Panc1 (cell line): Measurements from ENCODE around the gene OTOP3. TPM values are rescaled to one million over a fixed set of nuclear protein-coding genes. Genes with fewer than 3 reads are reported as not detected.

Experiments
- ATAC-seq: fragments of 200-7000 bp; cut with Tn5 transposase; 2 replicates; pipeline ENCODE4 v1.9.1; 2020; ENCODE audit warnings: mild to moderate bottlenecking, moderate library complexity
- BruUV-seq: library from RNA; stranded (reverse); fragments of 400-500 nt; replicated peaks from 2 replicates; lab custom pipeline; 2021; lab: Mats Ljungman, UMichigan
- CTCF ChIA-PET: fragments of 300-600 bp; sonication (Branson Sonifier 250); formaldehyde crosslinking; loops from one replicate; lab custom pipeline; 2022; ENCODE audit warnings: antibody characterized with exemption; lab: Charles Lee
- POLR2A ChIA-PET: fragments of 300-600 bp; sonication (Branson Sonifier 250); formaldehyde crosslinking; loops from one replicate; lab custom pipeline; 2022; ENCODE audit warnings: antibody characterized with exemption; lab: Charles Lee
- DNase-seq: peaks from one replicate; pipeline ENCODE4 v3.0.0-alpha.2; 2010; ENCODE audit warnings: low read depth, low spot score
- H3K27ac ChIP-seq: 2 replicates; pipeline ENCODE4 v1.5.1; 2011; ENCODE audit warnings: mild to moderate bottlenecking, low read length, inconsistent platforms
- H3K27me3 ChIP-seq: fragments of 200-500 bp; sonication (Bioruptor generic); 2 replicates; pipeline ENCODE4 v1.6.0; 2014; ENCODE audit warnings: low read length, inconsistent platforms; ENCODE audit not compliant: control insufficient read depth, insufficient read depth
- H3K36me3 ChIP-seq: fragments of 200-500 bp; sonication (Bioruptor generic); 2 replicates; pipeline ENCODE4 v1.5.1; 2014; ENCODE audit warnings: inconsistent platforms, mild to moderate bottlenecking, low read length, moderate library complexity; ENCODE audit not compliant: control insufficient read depth, insufficient read depth
- H3K4me1 ChIP-seq: 2 replicates; pipeline ENCODE4 v1.5.1; 2011; ENCODE audit warnings: inconsistent platforms, mild to moderate bottlenecking, low read length, moderate library complexity; ENCODE audit not compliant: control insufficient read depth, insufficient read depth
- H3K4me3 ChIP-seq, 2 experiments: 2 replicates each; pipeline ENCODE4 v1.5.1; 2011 to 2012; ENCODE audit warnings: low read depth in 2 of 2, low read length in 2 of 2, mild to moderate bottlenecking in 2 of 2, inconsistent platforms in 1 of 2, moderate library complexity in 1 of 2
- H3K9me3 ChIP-seq: fragments of 200-500 bp; sonication (Bioruptor generic); 2 replicates; pipeline ENCODE4 v1.5.1; 2014; ENCODE audit warnings: low read depth, mild to moderate bottlenecking, inconsistent platforms, low read length, moderate library complexity; ENCODE audit not compliant: control insufficient read depth, insufficient read depth
- POLR2AphosphoS5 ChIP-seq: IDR thresholded peaks from 2 replicates; pipeline ENCODE4 v1.6.1; 2012; ENCODE audit warnings: mild to moderate bottlenecking, low read depth, low read length, moderate library complexity
- SIN3A ChIP-seq: IDR thresholded peaks from 2 replicates; pipeline ENCODE4 v1.6.1; 2012; ENCODE audit warnings: low read depth, mild to moderate bottlenecking, low read length, moderate library complexity, borderline replicate concordance; ENCODE audit not compliant: insufficient read depth
- TCF7L2 ChIP-seq: IDR thresholded peaks from 2 replicates; pipeline ENCODE4 v1.6.1; 2011; ENCODE audit warnings: mild to moderate bottlenecking, low read depth, low read length, inconsistent platforms
- in situ Hi-C: cut with HindIII; loops from 2 replicates; pipeline ENCODE4 v1.10.0; 2016; ENCODE audit warnings: low sequenced_read_pairs, low pct_unique_long_range_greater_than_20kb
- intact Hi-C: fragments of 100-400 bp; cut with micrococcal nuclease; formaldehyde crosslinking; loops from one replicate; pipeline ENCODE4 v1.10.0; 2022; ENCODE audit not compliant: unreplicated experiment
- total RNA-seq: library from RNA; stranded (reverse); gene quantifications from one replicate; pipeline ENCODE4 v1.2.1, GENCODE V29; 2021; ENCODE audit not compliant: unreplicated experiment
- TF ChIP-seq, protein P1 (sequence below): fragments of 450-650 bp; IDR thresholded peaks from 2 replicates; pipeline ENCODE4 v1.5.1; 2017; ENCODE audit warnings: mild to moderate bottlenecking
- TF ChIP-seq, protein P2 (sequence below), 2 experiments: IDR thresholded peaks; 2 replicates each; pipeline ENCODE4 v1.6.1; 2011 to 2012; ENCODE audit warnings: low read depth in 2 of 2, control low read depth in 1 of 2, low read length in 1 of 2, mild to moderate bottlenecking in 1 of 2, moderate library complexity in 1 of 2; ENCODE audit not compliant: insufficient read depth in 1 of 2

OTOP3 gene
- total RNA-seq, 1 experiment from 2014 or later, result not detected

DNA sequence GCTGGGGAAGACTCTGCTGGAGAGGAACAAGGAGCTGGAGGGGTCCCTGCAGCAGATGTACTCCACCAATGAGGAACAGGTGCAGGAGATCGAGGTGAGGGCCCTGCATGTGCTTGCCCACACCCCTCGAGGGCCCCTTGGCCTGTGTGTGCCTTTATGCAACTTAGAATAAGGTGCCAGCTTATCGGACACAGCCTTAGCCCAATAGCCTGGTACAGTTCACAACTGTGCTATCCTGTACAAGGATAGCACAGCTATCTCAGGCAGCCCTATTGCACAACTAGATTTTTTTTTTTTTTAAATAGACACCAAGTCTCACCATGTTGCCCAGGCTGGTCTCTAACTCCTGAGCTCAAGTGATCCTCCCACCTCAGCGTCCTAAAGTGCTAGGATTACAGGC is 63.8 kb downstream of the OTOP3 start:
- no peaks in the 10 kb centered on the region for H3K9me3 ChIP-seq
- no TSS peak for BruUV-seq
- no peak for DNase-seq
- ChIA-PET CTCF (interaction anchor here (2.4 kb wide), 1 partner anchor 38 kb away, joined by 11 read pairs; no protein-coding TSS in a partner anchor), POLR2A (no interaction called here)
- TF ChIP-seq, protein P1, sequence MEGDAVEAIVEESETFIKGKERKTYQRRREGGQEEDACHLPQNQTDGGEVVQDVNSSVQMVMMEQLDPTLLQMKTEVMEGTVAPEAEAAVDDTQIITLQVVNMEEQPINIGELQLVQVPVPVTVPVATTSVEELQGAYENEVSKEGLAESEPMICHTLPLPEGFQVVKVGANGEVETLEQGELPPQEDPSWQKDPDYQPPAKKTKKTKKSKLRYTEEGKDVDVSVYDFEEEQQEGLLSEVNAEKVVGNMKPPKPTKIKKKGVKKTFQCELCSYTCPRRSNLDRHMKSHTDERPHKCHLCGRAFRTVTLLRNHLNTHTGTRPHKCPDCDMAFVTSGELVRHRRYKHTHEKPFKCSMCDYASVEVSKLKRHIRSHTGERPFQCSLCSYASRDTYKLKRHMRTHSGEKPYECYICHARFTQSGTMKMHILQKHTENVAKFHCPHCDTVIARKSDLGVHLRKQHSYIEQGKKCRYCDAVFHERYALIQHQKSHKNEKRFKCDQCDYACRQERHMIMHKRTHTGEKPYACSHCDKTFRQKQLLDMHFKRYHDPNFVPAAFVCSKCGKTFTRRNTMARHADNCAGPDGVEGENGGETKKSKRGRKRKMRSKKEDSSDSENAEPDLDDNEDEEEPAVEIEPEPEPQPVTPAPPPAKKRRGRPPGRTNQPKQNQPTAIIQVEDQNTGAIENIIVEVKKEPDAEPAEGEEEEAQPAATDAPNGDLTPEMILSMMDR, result no peak
- TF ChIP-seq SIN3A (no peak), POLR2AphosphoS5 (no peak), TCF7L2 (no peak)
- TF ChIP-seq, protein P2, sequence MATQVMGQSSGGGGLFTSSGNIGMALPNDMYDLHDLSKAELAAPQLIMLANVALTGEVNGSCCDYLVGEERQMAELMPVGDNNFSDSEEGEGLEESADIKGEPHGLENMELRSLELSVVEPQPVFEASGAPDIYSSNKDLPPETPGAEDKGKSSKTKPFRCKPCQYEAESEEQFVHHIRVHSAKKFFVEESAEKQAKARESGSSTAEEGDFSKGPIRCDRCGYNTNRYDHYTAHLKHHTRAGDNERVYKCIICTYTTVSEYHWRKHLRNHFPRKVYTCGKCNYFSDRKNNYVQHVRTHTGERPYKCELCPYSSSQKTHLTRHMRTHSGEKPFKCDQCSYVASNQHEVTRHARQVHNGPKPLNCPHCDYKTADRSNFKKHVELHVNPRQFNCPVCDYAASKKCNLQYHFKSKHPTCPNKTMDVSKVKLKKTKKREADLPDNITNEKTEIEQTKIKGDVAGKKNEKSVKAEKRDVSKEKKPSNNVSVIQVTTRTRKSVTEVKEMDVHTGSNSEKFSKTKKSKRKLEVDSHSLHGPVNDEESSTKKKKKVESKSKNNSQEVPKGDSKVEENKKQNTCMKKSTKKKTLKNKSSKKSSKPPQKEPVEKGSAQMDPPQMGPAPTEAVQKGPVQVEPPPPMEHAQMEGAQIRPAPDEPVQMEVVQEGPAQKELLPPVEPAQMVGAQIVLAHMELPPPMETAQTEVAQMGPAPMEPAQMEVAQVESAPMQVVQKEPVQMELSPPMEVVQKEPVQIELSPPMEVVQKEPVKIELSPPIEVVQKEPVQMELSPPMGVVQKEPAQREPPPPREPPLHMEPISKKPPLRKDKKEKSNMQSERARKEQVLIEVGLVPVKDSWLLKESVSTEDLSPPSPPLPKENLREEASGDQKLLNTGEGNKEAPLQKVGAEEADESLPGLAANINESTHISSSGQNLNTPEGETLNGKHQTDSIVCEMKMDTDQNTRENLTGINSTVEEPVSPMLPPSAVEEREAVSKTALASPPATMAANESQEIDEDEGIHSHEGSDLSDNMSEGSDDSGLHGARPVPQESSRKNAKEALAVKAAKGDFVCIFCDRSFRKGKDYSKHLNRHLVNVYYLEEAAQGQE (IDR thresholded peaks at IDR 0.05; ENCODE audit: insufficient read depth in 1 of 2, low read depth in 2 of 2, low read length in 1 of 2), result no peak
- in situ Hi-C loops, result no loop called here
- intact Hi-C loops, result no loop called here
- no peak for ATAC-seq
- H3K4me3 ChIP-seq, result no peak overlapping the region
- no peaks in the 10 kb centered on the region for H3K27me3 ChIP-seq
- H3K4me1 ChIP-seq, result no peaks in the 10 kb centered on the region
- H3K36me3 ChIP-seq, result no peaks in the 10 kb centered on the region
- H3K27ac ChIP-seq, result no peak overlapping the region

Other genes starting within 250 kb of the OTOP3 start
- gene CD300LF, start 223.0 kb upstream of the OTOP3 start, total RNA-seq, result not detected
- 1.5 TPM for gene RAB37, start 198.6 kb upstream of the OTOP3 start, total RNA-seq
- gene NHERF1, start 187.3 kb upstream of the OTOP3 start, total RNA-seq, result 90.8 TPM
- 90.1 TPM for gene NAT9, start 159.6 kb upstream of the OTOP3 start, total RNA-seq
- gene GRIN2C, start 76.0 kb upstream of the OTOP3 start, total RNA-seq, result 0.10 TPM
- 21.8 TPM for gene FDXR, start 62.9 kb upstream of the OTOP3 start, total RNA-seq
- gene FADS6, start 42.3 kb upstream of the OTOP3 start, total RNA-seq, result not detected
- not detected for gene USH1G, start 12.6 kb upstream of the OTOP3 start, total RNA-seq
- not detected for gene OTOP2, start 11.6 kb upstream of the OTOP3 start, total RNA-seq
- gene HID1, start 36.9 kb downstream of the OTOP3 start, total RNA-seq, result 10.9 TPM
- 32.0 TPM for gene CDR2L, start 51.7 kb downstream of the OTOP3 start, total RNA-seq
- 55.2 TPM for gene MRPL58, start 76.8 kb downstream of the OTOP3 start, total RNA-seq
- gene ATP5PD, start 111.1 kb downstream of the OTOP3 start, total RNA-seq, result 413 TPM
- 34.9 TPM for gene KCTD2, start 111.3 kb downstream of the OTOP3 start, total RNA-seq
- 46.6 TPM for gene SLC16A5, start 152.1 kb downstream of the OTOP3 start, total RNA-seq
- 48.7 TPM for gene ARMC7, start 174.1 kb downstream of the OTOP3 start, total RNA-seq
- 63.4 TPM for gene NT5C, start 195.8 kb downstream of the OTOP3 start, total RNA-seq
- 448 TPM for gene JPT1, start 218.6 kb downstream of the OTOP3 start, total RNA-seq
- gene SUMO2, start 247.1 kb downstream of the OTOP3 start, total RNA-seq, result 616 TPM